Measurements from ENCODE around the gene RALGAPA1.

RALGAPA1 gene

DNA sequence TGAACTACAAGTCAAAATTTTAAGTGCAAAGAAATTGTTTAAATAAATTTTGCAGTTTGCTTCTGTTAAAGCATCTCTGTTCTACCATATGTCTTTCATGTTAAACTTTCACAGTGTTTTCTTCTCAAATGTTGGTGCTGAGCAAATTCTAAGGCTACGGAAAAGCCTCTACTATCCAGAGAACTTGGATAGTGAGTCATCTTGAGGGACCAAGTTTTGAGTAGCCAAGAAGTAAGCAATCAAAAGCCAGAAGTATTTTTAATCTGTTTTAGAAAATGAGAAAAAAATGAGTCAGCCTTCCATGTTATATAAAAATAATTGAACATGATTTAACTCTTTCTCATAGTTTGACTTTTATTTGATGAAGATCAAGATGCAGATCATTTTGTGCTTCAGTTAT is 20.4 kb upstream of the RALGAPA1 start:
- H3K79me2 ChIP-seq (ENCODE audit: low read length) = peaks cover 14% of the 10 kb centered on the region
- no peak overlapping the region for H3K4me2 ChIP-seq (ENCODE audit: low read length)
- H3K36me3 ChIP-seq (replicated peaks; ENCODE audit: low read depth, low read length) = no peaks in the 10 kb centered on the region
- no peaks in the 10 kb centered on the region for H3K27me3 ChIP-seq (ENCODE audit: low read depth, low read length)
- H3K4me1 ChIP-seq (ENCODE audit: low read length) = peaks cover 8% of the 10 kb centered on the region
- TF ChIP-seq, protein P1, sequence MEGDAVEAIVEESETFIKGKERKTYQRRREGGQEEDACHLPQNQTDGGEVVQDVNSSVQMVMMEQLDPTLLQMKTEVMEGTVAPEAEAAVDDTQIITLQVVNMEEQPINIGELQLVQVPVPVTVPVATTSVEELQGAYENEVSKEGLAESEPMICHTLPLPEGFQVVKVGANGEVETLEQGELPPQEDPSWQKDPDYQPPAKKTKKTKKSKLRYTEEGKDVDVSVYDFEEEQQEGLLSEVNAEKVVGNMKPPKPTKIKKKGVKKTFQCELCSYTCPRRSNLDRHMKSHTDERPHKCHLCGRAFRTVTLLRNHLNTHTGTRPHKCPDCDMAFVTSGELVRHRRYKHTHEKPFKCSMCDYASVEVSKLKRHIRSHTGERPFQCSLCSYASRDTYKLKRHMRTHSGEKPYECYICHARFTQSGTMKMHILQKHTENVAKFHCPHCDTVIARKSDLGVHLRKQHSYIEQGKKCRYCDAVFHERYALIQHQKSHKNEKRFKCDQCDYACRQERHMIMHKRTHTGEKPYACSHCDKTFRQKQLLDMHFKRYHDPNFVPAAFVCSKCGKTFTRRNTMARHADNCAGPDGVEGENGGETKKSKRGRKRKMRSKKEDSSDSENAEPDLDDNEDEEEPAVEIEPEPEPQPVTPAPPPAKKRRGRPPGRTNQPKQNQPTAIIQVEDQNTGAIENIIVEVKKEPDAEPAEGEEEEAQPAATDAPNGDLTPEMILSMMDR (IDR thresholded peaks at IDR 0.05; ENCODE audit: low read depth, low read length) = no peak
- no peak for TF ChIP-seq EZH2phosphoT487 (IDR thresholded peaks at IDR 0.05; ENCODE audit: low read depth)
- no peak overlapping the region for H3K4me3 ChIP-seq (ENCODE audit: low read length)
- no peak overlapping the region for H2AFZ ChIP-seq (ENCODE audit: low read depth, low read length)
- no peaks in the 10 kb centered on the region for H3K9me3 ChIP-seq (ENCODE audit: insufficient read depth, low read length)
- H4K20me1 ChIP-seq (ENCODE audit: insufficient read depth, low read length) = no peaks in the 10 kb centered on the region
- no peak overlapping the region for H3K9ac ChIP-seq (ENCODE audit: low read length)
- no peak overlapping the region for H3K27ac ChIP-seq (ENCODE audit: low read length)

DNA sequence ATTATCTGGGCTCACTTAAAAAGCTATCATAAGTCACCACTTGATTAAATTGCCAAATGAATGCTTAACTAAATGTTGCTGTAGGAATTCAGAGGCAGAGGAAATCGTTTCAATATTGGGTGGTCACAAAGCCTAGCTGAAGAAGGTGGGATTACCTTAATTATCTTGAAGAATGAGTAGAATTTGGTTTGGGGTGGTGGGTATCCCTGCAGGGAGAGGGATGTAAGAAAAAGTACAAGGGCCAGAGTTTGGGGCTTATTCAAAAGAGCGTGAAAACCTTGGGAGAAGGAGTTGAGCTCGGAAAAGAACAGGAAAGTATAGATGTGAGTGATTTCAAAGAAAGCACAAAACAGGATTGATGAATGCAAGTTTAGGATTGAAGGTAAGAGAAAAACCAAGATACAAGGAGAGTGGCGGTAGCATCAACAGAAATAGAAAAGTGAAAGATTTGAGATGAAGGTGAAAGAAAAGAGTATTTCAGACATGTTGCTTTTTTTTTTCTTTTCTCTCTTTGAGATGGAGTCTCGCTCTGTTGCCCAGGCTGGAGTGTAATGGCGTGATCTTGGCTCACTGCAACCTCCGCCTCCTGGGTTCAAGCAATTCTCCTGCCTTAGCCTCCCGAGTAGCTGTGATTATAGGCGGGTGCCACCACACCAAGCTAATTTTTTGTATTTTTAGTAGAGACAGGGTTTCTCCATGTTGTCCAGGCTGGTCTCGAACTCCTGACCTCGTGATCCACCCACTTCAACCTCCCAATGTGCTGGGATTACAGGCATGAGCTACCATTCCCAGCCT is 18.8 kb upstream of the RALGAPA1 start:
- TF ChIP-seq EZH2phosphoT487 (IDR thresholded peaks at IDR 0.05; ENCODE audit: low read depth) = no peak
- TF ChIP-seq, protein P1 (IDR thresholded peaks at IDR 0.05; ENCODE audit: low read depth, low read length) = no peak
- Histone ChIP-seq H3K9me3 (ENCODE audit: insufficient read depth, low read length) (no peaks in the 10 kb centered on the region), H3K27ac (ENCODE audit: low read length) (no peak overlapping the region), H3K4me3 (ENCODE audit: low read length) (peak overlapping the region; percentile 91), H3K36me3 (replicated peaks; ENCODE audit: low read depth, low read length) (no peaks in the 10 kb centered on the region), H3K4me1 (ENCODE audit: low read length) (peaks cover 8% of the 10 kb centered on the region), H3K4me2 (ENCODE audit: low read length) (peak overlapping the region; percentile 83), H3K9ac (ENCODE audit: low read length) (peak overlapping the region; percentile 90; the same call in 1 of the 2 replicates), H3K27me3 (ENCODE audit: low read depth, low read length) (no peaks in the 10 kb centered on the region), H4K20me1 (ENCODE audit: insufficient read depth, low read length) (no peaks in the 10 kb centered on the region), H2AFZ (ENCODE audit: low read depth, low read length) (no peak overlapping the region), H3K79me2 (ENCODE audit: low read length) (peaks cover 14% of the 10 kb centered on the region)

GRCh38 chr14:35826952-35827416 is 17.9 kb upstream of the RALGAPA1 start:
- H3K27me3 ChIP-seq (ENCODE audit: low read depth, low read length) = no peaks in the 10 kb centered on the region
- H3K27ac ChIP-seq (ENCODE audit: low read length) = no peak overlapping the region
- H3K4me3 ChIP-seq (ENCODE audit: low read length) = peak overlapping the region; percentile 91
- TF ChIP-seq, protein P1 (IDR thresholded peaks at IDR 0.05; ENCODE audit: low read depth, low read length) = no peak
- no peak for TF ChIP-seq EZH2phosphoT487 (IDR thresholded peaks at IDR 0.05; ENCODE audit: low read depth)
- H3K9me3 ChIP-seq (ENCODE audit: insufficient read depth, low read length) = no peaks in the 10 kb centered on the region
- peak overlapping the region; percentile 48 for H2AFZ ChIP-seq (ENCODE audit: low read depth, low read length)
- H3K4me1 ChIP-seq (ENCODE audit: low read length) = peaks cover 10% of the 10 kb centered on the region
- peaks cover 14% of the 10 kb centered on the region for H3K79me2 ChIP-seq (ENCODE audit: low read length)
- H3K4me2 ChIP-seq (ENCODE audit: low read length) = peak overlapping the region; percentile 83
- H3K36me3 ChIP-seq (replicated peaks; ENCODE audit: low read depth, low read length) = no peaks in the 10 kb centered on the region
- H3K9ac ChIP-seq (ENCODE audit: low read length) = peak overlapping the region; percentile 90
- H4K20me1 ChIP-seq (ENCODE audit: insufficient read depth, low read length) = no peaks in the 10 kb centered on the region

GRCh38 chr14:35826218-35826951 is 17.3 kb upstream of the RALGAPA1 start, which contains the start of gene BRMS1L:
BRMS1L (plus strand) TSS chr14:35826338; CDS start chr14:35826517, 179 bp downstream.
- Histone ChIP-seq H2AFZ (ENCODE audit: low read depth, low read length) (peak within 1 kb of the TSS; percentile 85), H3K4me1 (ENCODE audit: low read length) (peaks cover 11% of the 10 kb centered on the region), H3K9me3 (ENCODE audit: insufficient read depth, low read length) (no peaks in the 10 kb centered on the region), H3K27ac (ENCODE audit: low read length) (peak within 1 kb of the TSS; percentile 73), H4K20me1 (ENCODE audit: insufficient read depth, low read length) (no peaks in the 10 kb centered on the region), H3K4me3 (ENCODE audit: low read length) (peak within 1 kb of the TSS; percentile 91), H3K4me2 (ENCODE audit: low read length) (peak within 1 kb of the TSS; percentile 83), H3K36me3 (replicated peaks; ENCODE audit: low read depth, low read length) (no peaks in the 10 kb centered on the region), H3K79me2 (ENCODE audit: low read length) (peaks cover 14% of the 10 kb centered on the region), H3K9ac (ENCODE audit: low read length) (peak within 1 kb of the TSS; percentile 90), H3K27me3 (ENCODE audit: low read depth, low read length) (no peaks in the 10 kb centered on the region)
- TF ChIP-seq, protein P1 (IDR thresholded peaks at IDR 0.05; ENCODE audit: low read depth, low read length) = no peak
- TF ChIP-seq EZH2phosphoT487 (IDR thresholded peaks at IDR 0.05; ENCODE audit: low read depth) = no peak
